ENCODE measurements around the gene OSBPL9. TPM values are rescaled to one million over a fixed set of nuclear protein-coding genes. Genes with fewer than 3 reads are reported as not detected.

OSBPL9 gene
- total RNA-seq, 1 experiment from 2014 or later: 188 TPM

DNA sequence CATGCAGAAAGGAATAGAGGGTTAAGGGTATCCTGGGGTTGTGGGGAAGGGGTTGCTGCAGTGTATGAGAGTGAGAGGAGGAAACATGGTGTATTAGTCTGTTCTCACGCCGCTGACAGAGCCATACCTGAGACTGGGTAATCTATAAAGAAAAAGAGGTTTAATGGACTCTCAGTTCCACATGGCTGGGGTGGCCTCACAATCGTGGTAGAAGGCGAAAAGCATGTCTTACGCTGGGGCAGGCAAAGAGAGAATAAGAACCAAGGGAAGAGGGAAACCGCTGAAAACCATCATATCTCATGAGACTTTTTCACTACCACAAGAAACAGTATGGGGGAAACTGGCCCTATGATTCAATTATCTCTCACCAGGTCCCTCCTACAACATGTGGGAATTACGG lies 17.7 kb downstream of the OSBPL9 start:
- Histone ChIP-seq H3F3A (ENCODE audit: insufficient read depth, low read depth) (peaks cover 46% of the 10 kb centered on the region), H3K4me2 (no peak overlapping the region), H3K9me2 (ENCODE audit: insufficient read depth) (no peaks in the 10 kb centered on the region), H3K4me1 (replicated peaks; ENCODE audit: insufficient read depth) (peaks cover 48% of the 10 kb centered on the region), H3K27me3 (ENCODE audit: insufficient read depth, low read depth) (no peaks in the 10 kb centered on the region), H3K79me2 (ENCODE audit: low read depth) (peaks cover 97% of the 10 kb centered on the region), H3K36me3 (ENCODE audit: low read depth) (peaks cover 18% of the 10 kb centered on the region), H2AFZ (no peak overlapping the region), H3K27ac (peak overlapping the region; percentile 75), H3K9me3 (ENCODE audit: insufficient read depth, low read depth) (no peaks in the 10 kb centered on the region), H3K4me3 (no peak overlapping the region), H4K20me1 (ENCODE audit: insufficient read depth) (no peaks in the 10 kb centered on the region)
- no peak for DNase-seq
- no peak for TF ChIP-seq EZH2 (IDR thresholded peaks at IDR 0.05; ENCODE audit: low read depth)
- TF ChIP-seq CTCF (conservative IDR thresholded peaks at IDR 0.05): no peak
- intact Hi-C loops (cut with micrococcal nuclease; ENCODE audit: unreplicated experiment): no loop called here
- BruUV-seq (replicated peaks): no TSS peak
- ChIA-PET POLR2A (ENCODE audit: unreplicated experiment) (no interaction called here), CTCF (no interaction called here)

GRCh38 chr1:51635615-51636014 lies 18.7 kb downstream of the OSBPL9 start:
- H3K27ac ChIP-seq: peak overlapping the region; percentile 75

GRCh38 chr1:51636191-51636590 lies 19.3 kb downstream of the OSBPL9 start:
- no peak overlapping the region for H3K4me2 ChIP-seq
- peaks cover 46% of the 10 kb centered on the region for H3F3A ChIP-seq (ENCODE audit: insufficient read depth, low read depth)
- no TSS peak for BruUV-seq (replicated peaks)
- intact Hi-C loops (cut with micrococcal nuclease; ENCODE audit: unreplicated experiment): no loop called here
- ChIA-PET POLR2A (ENCODE audit: unreplicated experiment) (no interaction called here), CTCF (no interaction called here)
- DNase-seq: no peak
- peaks cover 54% of the 10 kb centered on the region for H3K4me1 ChIP-seq (replicated peaks; ENCODE audit: insufficient read depth)
- H3K9me3 ChIP-seq (ENCODE audit: insufficient read depth, low read depth): no peaks in the 10 kb centered on the region
- H3K27me3 ChIP-seq (ENCODE audit: insufficient read depth, low read depth): no peaks in the 10 kb centered on the region
- H4K20me1 ChIP-seq (ENCODE audit: insufficient read depth): no peaks in the 10 kb centered on the region
- H3K9me2 ChIP-seq (ENCODE audit: insufficient read depth): no peaks in the 10 kb centered on the region
- H3K79me2 ChIP-seq (ENCODE audit: low read depth): peaks cover 98% of the 10 kb centered on the region
- H3K27ac ChIP-seq: peak overlapping the region; percentile 75
- TF ChIP-seq EZH2 (IDR thresholded peaks at IDR 0.05; ENCODE audit: low read depth) (no peak), CTCF (conservative IDR thresholded peaks at IDR 0.05) (no peak)
- H3K36me3 ChIP-seq (ENCODE audit: low read depth): peaks cover 18% of the 10 kb centered on the region
- no peak overlapping the region for H3K4me3 ChIP-seq
- no peak overlapping the region for H2AFZ ChIP-seq

More at GRCh38 chr1:51635615-51636014, 18.7 kb downstream of the OSBPL9 start:
- H2AFZ ChIP-seq: no peak overlapping the region
- ChIA-PET POLR2A (ENCODE audit: unreplicated experiment) (no interaction called here), CTCF (interaction anchor here (0.7 kb wide), 1 partner anchor 43 kb away, joined by 3 read pairs; no protein-coding TSS in a partner anchor)
- no TSS peak for BruUV-seq (replicated peaks)
- no peaks in the 10 kb centered on the region for H3K9me3 ChIP-seq (ENCODE audit: insufficient read depth, low read depth)
- H4K20me1 ChIP-seq (ENCODE audit: insufficient read depth): no peaks in the 10 kb centered on the region
- peaks cover 18% of the 10 kb centered on the region for H3K36me3 ChIP-seq (ENCODE audit: low read depth)
- H3K9me2 ChIP-seq (ENCODE audit: insufficient read depth): no peaks in the 10 kb centered on the region
- H3K79me2 ChIP-seq (ENCODE audit: low read depth): peaks cover 97% of the 10 kb centered on the region
- TF ChIP-seq EZH2 (IDR thresholded peaks at IDR 0.05; ENCODE audit: low read depth): no peak
- TF ChIP-seq CTCF (conservative IDR thresholded peaks at IDR 0.05): no peak
- H3K27me3 ChIP-seq (ENCODE audit: insufficient read depth, low read depth): no peaks in the 10 kb centered on the region
- peaks cover 54% of the 10 kb centered on the region for H3K4me1 ChIP-seq (replicated peaks; ENCODE audit: insufficient read depth)
- H3K4me2 ChIP-seq: no peak overlapping the region
- no peak for DNase-seq
- intact Hi-C loops (cut with micrococcal nuclease; ENCODE audit: unreplicated experiment): no loop called here
- peaks cover 46% of the 10 kb centered on the region for H3F3A ChIP-seq (ENCODE audit: insufficient read depth, low read depth)
- no peak overlapping the region for H3K4me3 ChIP-seq
